ENCODE results near the gene PFKL.

The PFKL gene

GRCh38 chr21:44310628-44311507 lies 11.0 kb downstream of the PFKL start:
- peak; percentile 62 for FAIRE-seq
- DNase-seq (ENCODE audit: insufficient read length, low spot score), result no peak
- no peak for TF ChIP-seq PAX5 (IDR thresholded peaks at IDR 0.05; ENCODE audit: insufficient read depth, low read length, severe bottlenecking)
- TF ChIP-seq POLR2A (IDR thresholded peaks at IDR 0.05; ENCODE audit: low read depth, low read length), result no peak
- peak; percentile 32; the same call in 1 of the 2 replicates for TF ChIP-seq POU2F2 (IDR thresholded peaks at IDR 0.05; ENCODE audit: low read depth, low read length)
- TF ChIP-seq POLR2AphosphoS5 (IDR thresholded peaks at IDR 0.05; ENCODE audit: low read depth, low read length), result no peak; the same call in 1 of the 2 replicates

GRCh38 chr21:44312089-44312488 lies 12.2 kb downstream of the PFKL start:
- DNase-seq (ENCODE audit: insufficient read length, low spot score) (no peak), FAIRE-seq (no peak)
- TF ChIP-seq POLR2AphosphoS5 (IDR thresholded peaks at IDR 0.05; ENCODE audit: low read depth, low read length) (0 out of 2 replicates have a peak, but pooled peaks have one; percentile 10), PAX5 (IDR thresholded peaks at IDR 0.05; ENCODE audit: insufficient read depth, low read length, severe bottlenecking) (no peak), SPI1 (IDR thresholded peaks at IDR 0.05; ENCODE audit: low read depth, low read length) (no peak), POLR2A (IDR thresholded peaks at IDR 0.05; ENCODE audit: low read depth, low read length) (no peak), TAF1 (IDR thresholded peaks at IDR 0.05; ENCODE audit: low read depth, low read length) (no peak), POU2F2 (IDR thresholded peaks at IDR 0.05; ENCODE audit: low read depth, low read length) (no peak)

GRCh38 chr21:44312716-44313115 lies 12.9 kb downstream of the PFKL start:
- FAIRE-seq (no peak), DNase-seq (ENCODE audit: insufficient read length, low spot score) (no peak)
- TF ChIP-seq TAF1 (IDR thresholded peaks at IDR 0.05; ENCODE audit: low read depth, low read length), result no peak
- TF ChIP-seq POU2F2 (IDR thresholded peaks at IDR 0.05; ENCODE audit: low read depth, low read length), result no peak
- TF ChIP-seq POLR2AphosphoS5 (IDR thresholded peaks at IDR 0.05; ENCODE audit: low read depth, low read length), result no peak
- TF ChIP-seq PAX5 (IDR thresholded peaks at IDR 0.05; ENCODE audit: insufficient read depth, low read length, severe bottlenecking), result no peak

GRCh38 chr21:44313451-44313850 lies 13.6 kb downstream of the PFKL start:
- no peak for FAIRE-seq
- no peak for TF ChIP-seq TAF1 (IDR thresholded peaks at IDR 0.05; ENCODE audit: low read depth, low read length)
- no peak for TF ChIP-seq PAX5 (IDR thresholded peaks at IDR 0.05; ENCODE audit: insufficient read depth, low read length, severe bottlenecking)
- TF ChIP-seq POLR2A (IDR thresholded peaks at IDR 0.05; ENCODE audit: low read depth, low read length), result no peak
- no peak for TF ChIP-seq POU2F2 (IDR thresholded peaks at IDR 0.05; ENCODE audit: low read depth, low read length)
- no peak for DNase-seq (ENCODE audit: insufficient read length, low spot score)

DNA sequence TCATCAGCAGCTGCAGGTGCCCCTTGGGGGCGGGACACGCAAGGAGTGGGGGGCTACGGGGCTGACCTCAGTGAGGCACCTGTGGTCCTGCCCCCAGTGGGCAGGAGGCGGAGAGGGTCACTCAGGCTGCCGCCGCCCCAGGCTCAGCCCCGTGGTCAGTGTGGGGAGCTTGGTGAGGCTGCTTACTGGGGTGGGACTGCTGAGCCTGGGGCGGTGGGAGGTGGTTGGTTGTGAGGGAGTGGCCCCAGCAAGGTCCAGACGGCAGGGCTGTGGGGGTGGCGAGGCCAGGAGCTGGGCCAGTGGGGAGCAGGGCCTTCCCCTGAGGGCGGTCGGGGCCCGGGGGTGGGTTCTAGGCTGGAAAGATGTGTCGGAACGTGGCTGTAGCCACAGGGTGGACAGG lies 14.3 kb downstream of the PFKL start:
- FAIRE-seq, result no peak
- no peak for TF ChIP-seq TAF1 (IDR thresholded peaks at IDR 0.05; ENCODE audit: low read depth, low read length)
- TF ChIP-seq POLR2AphosphoS5 (IDR thresholded peaks at IDR 0.05; ENCODE audit: low read depth, low read length), result no peak
- no peak for TF ChIP-seq PAX5 (IDR thresholded peaks at IDR 0.05; ENCODE audit: insufficient read depth, low read length, severe bottlenecking)
- no peak for TF ChIP-seq SPI1 (IDR thresholded peaks at IDR 0.05; ENCODE audit: low read depth, low read length)
- no peak for TF ChIP-seq POLR2A (IDR thresholded peaks at IDR 0.05; ENCODE audit: low read depth, low read length)
- no peak for TF ChIP-seq POU2F2 (IDR thresholded peaks at IDR 0.05; ENCODE audit: low read depth, low read length)
- no peak for DNase-seq (ENCODE audit: insufficient read length, low spot score)

DNA sequence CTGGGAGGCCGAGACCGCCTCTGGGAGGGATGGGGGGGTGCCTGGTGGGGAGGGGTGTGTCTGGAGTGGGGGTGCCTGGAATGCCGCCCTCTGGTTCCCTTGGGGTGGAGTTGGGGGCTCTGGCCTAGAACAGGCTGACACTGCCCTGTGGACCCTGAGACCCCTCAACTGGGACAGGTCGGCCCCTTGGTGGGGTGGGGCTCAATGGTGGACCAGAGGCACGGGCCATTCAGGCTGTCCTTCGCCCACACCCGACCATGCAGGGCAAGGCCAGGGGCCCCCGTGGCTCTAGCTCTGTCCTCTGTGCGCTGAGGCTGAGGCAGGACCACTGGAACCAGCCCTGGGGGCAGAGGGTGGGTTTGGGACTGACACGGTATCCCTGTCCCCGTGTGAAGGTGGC lies 14.7 kb downstream of the PFKL start:
- no peak for FAIRE-seq
- DNase-seq (ENCODE audit: insufficient read length, low spot score), result no peak
- TF ChIP-seq TAF1 (IDR thresholded peaks at IDR 0.05; ENCODE audit: low read depth, low read length) (no peak), PAX5 (IDR thresholded peaks at IDR 0.05; ENCODE audit: insufficient read depth, low read length, severe bottlenecking) (no peak), POLR2AphosphoS5 (IDR thresholded peaks at IDR 0.05; ENCODE audit: low read depth, low read length) (no peak), POLR2A (IDR thresholded peaks at IDR 0.05; ENCODE audit: low read depth, low read length) (no peak), POU2F2 (IDR thresholded peaks at IDR 0.05; ENCODE audit: low read depth, low read length) (no peak)

GRCh38 chr21:44315691-44316203 lies 15.9 kb downstream of the PFKL start:
- FAIRE-seq (no peak), DNase-seq (ENCODE audit: insufficient read length, low spot score) (no peak)
- TF ChIP-seq TAF1 (IDR thresholded peaks at IDR 0.05; ENCODE audit: low read depth, low read length) (no peak), POU2F2 (IDR thresholded peaks at IDR 0.05; ENCODE audit: low read depth, low read length) (no peak), POLR2A (IDR thresholded peaks at IDR 0.05; ENCODE audit: low read depth, low read length) (no peak), SPI1 (IDR thresholded peaks at IDR 0.05; ENCODE audit: low read depth, low read length) (no peak), PAX5 (IDR thresholded peaks at IDR 0.05; ENCODE audit: insufficient read depth, low read length, severe bottlenecking) (no peak), POLR2AphosphoS5 (IDR thresholded peaks at IDR 0.05; ENCODE audit: low read depth, low read length) (no peak)

DNA sequence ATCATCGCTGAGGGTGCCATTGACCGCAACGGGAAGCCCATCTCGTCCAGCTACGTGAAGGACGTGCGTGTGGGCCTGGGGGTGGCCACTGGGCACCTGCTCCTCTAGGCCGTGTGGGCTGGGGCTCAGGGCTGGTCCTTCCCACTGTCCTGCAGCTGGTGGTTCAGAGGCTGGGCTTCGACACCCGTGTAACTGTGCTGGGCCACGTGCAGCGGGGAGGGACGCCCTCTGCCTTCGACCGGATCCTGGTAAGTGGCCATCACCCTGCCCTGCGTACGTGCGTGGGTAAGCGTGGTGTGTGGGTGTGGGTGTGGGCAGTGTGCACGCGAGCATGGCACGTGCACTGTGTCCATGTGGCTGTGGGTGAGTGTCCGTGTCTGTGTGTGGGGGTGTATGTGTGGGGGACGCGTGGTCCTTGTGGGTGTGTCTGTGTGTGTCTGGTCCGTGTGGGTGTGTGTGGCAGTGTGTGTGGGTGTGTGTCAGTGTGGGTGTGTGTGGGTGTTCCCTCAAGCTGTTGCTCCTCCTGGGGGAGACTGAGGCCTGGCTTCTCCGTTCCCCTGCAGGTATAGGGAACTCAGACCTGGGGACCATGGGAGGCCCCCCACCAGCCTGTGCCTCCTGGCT lies 16.5 kb downstream of the PFKL start:
- FAIRE-seq, result no peak
- no peak for DNase-seq (ENCODE audit: insufficient read length, low spot score)
- TF ChIP-seq SPI1 (IDR thresholded peaks at IDR 0.05; ENCODE audit: low read depth, low read length) (no peak), POU2F2 (IDR thresholded peaks at IDR 0.05; ENCODE audit: low read depth, low read length) (no peak), TAF1 (IDR thresholded peaks at IDR 0.05; ENCODE audit: low read depth, low read length) (no peak), POLR2A (IDR thresholded peaks at IDR 0.05; ENCODE audit: low read depth, low read length) (no peak), POLR2AphosphoS5 (IDR thresholded peaks at IDR 0.05; ENCODE audit: low read depth, low read length) (no peak), PAX5 (IDR thresholded peaks at IDR 0.05; ENCODE audit: insufficient read depth, low read length, severe bottlenecking) (no peak)

DNA sequence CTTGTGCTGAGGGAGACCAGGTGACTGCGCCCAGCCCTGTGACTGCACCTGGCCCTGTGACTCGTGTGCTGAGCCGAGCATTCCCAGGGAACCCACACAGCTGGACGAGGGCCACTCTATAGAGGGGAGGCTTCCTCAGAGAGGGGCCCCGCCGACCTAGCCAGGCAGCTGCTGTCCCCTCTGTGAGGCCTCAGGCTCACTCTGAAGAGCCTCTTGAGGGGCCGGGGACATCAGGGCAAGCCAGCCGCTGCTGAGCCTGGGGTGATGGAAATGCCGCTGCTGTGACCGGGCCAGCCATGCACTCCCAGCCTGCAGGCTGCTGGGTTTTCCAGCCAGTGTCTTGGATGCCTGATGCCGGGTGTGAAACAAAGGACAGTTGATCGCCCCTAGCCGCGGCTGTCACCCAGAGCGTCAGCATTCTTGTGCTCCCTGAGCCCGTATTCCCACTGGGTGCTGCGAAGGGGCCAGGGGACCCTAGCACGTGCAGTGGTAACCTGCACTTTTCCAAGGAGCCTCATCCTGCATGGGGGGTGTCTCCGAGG lies 17.5 kb downstream of the PFKL start:
- TF ChIP-seq POLR2AphosphoS5 (IDR thresholded peaks at IDR 0.05; ENCODE audit: low read depth, low read length) (no peak), SPI1 (IDR thresholded peaks at IDR 0.05; ENCODE audit: low read depth, low read length) (no peak)
- DNase-seq (ENCODE audit: insufficient read length, low spot score) (no peak), FAIRE-seq (no peak)

Measured in GM12891 (cell line).